ENCODE measurements around the gene SPIC. TPM values are rescaled to one million over a fixed set of nuclear protein-coding genes. Genes with fewer than 3 reads are reported as not detected.

Gene SPIC
- total and polyA plus RNA-seq, 2 of the 8 experiments (the other 6 are each of a cell fraction or from before 2014, with no cell fraction given): not detected

- TF ChIP-seq CHD7 (IDR thresholded peaks at IDR 0.05; ENCODE audit: insufficient replicate concordance, low read length) (no peak), GTF2F1 (IDR thresholded peaks at IDR 0.05; ENCODE audit: borderline replicate concordance, low read depth, low read length) (no peak), CBX8 (IDR thresholded peaks at IDR 0.05; ENCODE audit: borderline replicate concordance, low read depth, low read length) (no peak), EGR1 (IDR thresholded peaks at IDR 0.05; ENCODE audit: borderline replicate concordance, low read depth, low read length) (no peak), BCL11A (IDR thresholded peaks at IDR 0.05; ENCODE audit: low read depth in 2 of 2, low read length in 2 of 2) (no peak), SAP30 (IDR thresholded peaks at IDR 0.05; ENCODE audit: insufficient read depth, insufficient replicate concordance, low read length) (no peak), GABPA (IDR thresholded peaks at IDR 0.05; ENCODE audit: borderline replicate concordance, insufficient read depth, low read length) (no peak), CEBPB (IDR thresholded peaks at IDR 0.05; ENCODE audit: low read depth, low read length) (no peak), ATF2 (IDR thresholded peaks at IDR 0.05; ENCODE audit: low read length) (no peak), SIN3A (conservative IDR thresholded peaks at IDR 0.05 in 1 of 2, IDR thresholded peaks at IDR 0.05 in 1 of 2; ENCODE audit: low read depth in 1 of 2, low read length in 2 of 2) (no peak)
Measured at GRCh38 chr12:101493556-101493955, 18.4 kb downstream of the SPIC start (continued).
